ENCODE measurements around the gene REXO4.

Gene REXO4

DNA sequence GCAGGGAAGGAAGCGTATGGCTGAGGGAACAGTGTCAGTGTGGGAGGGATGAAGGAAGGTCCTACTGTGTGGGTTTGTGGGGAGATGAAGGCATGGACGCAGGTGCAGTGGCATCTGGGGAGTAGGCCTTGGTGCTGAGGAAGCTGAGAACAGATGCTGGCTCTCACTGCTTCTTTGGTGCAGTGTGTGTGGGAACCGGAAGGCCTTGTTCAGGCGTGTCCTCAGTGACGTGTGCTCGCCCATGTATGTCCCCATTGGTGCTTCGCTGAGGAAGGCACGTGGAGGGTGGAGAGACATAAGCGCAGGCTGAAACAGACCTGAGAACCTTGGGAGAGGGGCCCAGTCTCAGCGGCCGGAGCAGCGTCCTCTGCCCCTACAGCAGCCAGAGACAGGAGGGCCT is 23.1 kb upstream of the REXO4 start:
- TF ChIP-seq, protein P1, sequence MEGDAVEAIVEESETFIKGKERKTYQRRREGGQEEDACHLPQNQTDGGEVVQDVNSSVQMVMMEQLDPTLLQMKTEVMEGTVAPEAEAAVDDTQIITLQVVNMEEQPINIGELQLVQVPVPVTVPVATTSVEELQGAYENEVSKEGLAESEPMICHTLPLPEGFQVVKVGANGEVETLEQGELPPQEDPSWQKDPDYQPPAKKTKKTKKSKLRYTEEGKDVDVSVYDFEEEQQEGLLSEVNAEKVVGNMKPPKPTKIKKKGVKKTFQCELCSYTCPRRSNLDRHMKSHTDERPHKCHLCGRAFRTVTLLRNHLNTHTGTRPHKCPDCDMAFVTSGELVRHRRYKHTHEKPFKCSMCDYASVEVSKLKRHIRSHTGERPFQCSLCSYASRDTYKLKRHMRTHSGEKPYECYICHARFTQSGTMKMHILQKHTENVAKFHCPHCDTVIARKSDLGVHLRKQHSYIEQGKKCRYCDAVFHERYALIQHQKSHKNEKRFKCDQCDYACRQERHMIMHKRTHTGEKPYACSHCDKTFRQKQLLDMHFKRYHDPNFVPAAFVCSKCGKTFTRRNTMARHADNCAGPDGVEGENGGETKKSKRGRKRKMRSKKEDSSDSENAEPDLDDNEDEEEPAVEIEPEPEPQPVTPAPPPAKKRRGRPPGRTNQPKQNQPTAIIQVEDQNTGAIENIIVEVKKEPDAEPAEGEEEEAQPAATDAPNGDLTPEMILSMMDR (conservative IDR thresholded peaks at IDR 0.05; ENCODE audit: control insufficient read depth, insufficient read depth, low read depth, low read length) = no peak
- H3K4me3 ChIP-seq (ENCODE audit: control insufficient read depth, low read depth, low read length) = no peak overlapping the region
- no peak for DNase-seq (ENCODE audit: low read depth)

DNA sequence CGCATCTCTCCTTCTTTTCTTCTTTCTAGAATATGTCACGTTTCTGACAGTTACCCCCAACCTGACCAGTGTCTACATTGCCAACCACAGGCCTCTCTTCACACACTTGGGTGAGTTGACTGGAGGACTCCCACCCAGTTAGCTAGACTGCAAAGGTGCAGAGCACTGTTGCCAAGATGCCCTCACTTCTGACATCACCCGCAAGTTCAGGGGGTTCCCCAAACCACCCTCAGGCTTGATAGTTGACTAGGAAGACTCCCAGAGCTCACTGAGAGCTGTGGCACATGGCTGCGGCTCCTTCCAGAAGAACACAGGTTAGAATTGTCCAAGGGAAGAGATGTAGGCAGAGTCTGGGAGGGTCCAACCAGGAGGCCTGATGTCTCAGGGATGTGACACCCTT is 21.5 kb upstream of the REXO4 start:
- H3K4me3 ChIP-seq (ENCODE audit: control insufficient read depth, low read depth, low read length) = no peak overlapping the region
- TF ChIP-seq, protein P1 (conservative IDR thresholded peaks at IDR 0.05; ENCODE audit: control insufficient read depth, insufficient read depth, low read depth, low read length) = no peak
- DNase-seq (ENCODE audit: low read depth) = no peak

DNA sequence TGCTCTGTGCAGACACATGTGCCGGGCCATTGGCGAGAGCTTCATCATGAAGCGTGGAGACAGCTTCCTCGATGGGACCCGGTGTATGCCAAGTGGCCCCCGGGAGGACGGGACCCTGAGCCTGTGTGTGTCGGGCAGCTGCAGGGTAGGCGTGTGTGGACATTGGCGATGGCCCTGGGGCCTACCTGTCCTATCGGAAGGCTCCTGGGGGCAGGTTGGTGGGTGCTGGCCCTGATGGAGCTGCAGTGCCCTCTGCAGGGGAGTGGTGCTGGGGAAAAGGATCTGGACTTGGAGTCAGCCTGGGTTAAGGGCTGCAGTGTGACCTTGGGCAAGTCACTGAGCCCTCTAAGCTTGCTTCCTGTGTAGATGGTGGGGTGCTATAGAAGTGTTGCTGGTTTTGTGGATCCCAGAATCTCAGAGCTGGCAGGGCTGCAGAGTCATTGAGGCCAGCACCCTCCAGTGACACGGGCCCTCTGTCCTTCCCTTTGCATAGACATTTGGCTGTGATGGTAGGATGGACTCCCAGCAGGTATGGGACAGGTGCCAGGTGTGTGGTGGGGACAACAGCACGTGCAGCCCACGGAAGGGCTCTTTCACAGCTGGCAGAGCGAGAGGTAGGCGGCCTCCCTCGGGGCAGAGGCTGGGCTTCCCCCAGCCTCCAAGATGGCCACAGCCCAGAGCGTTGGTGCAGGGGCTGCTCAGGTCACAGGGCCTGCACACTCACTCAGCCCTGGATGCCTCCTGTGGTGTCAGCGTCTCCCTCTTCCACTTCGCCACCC is 20.1 kb upstream of the REXO4 start:
- no peak overlapping the region for H3K4me3 ChIP-seq (ENCODE audit: control insufficient read depth, low read depth, low read length)
- DNase-seq (ENCODE audit: low read depth) = no peak
- TF ChIP-seq, protein P1 (conservative IDR thresholded peaks at IDR 0.05; ENCODE audit: control insufficient read depth, insufficient read depth, low read depth, low read length) = peak; percentile 24

DNA sequence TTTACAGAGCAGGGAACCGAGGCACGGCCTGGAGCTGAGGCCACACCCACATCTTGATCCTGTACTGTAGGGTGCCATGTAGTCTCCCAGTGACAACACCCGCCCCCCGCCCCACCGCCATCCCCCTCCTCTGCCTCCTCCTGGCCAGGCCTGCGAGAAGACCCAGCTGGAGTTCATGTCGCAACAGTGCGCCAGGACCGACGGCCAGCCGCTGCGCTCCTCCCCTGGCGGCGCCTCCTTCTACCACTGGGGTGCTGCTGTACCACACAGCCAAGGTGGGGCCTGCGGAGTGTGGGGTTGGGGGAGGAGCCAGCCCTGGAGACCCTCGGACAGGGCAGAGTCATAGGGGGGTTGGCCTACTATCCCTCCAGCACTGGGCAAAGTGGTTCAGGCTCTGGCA is 18.9 kb upstream of the REXO4 start:
- no peak for DNase-seq (ENCODE audit: low read depth)
- H3K4me3 ChIP-seq (ENCODE audit: control insufficient read depth, low read depth, low read length) = no peak overlapping the region

DNA sequence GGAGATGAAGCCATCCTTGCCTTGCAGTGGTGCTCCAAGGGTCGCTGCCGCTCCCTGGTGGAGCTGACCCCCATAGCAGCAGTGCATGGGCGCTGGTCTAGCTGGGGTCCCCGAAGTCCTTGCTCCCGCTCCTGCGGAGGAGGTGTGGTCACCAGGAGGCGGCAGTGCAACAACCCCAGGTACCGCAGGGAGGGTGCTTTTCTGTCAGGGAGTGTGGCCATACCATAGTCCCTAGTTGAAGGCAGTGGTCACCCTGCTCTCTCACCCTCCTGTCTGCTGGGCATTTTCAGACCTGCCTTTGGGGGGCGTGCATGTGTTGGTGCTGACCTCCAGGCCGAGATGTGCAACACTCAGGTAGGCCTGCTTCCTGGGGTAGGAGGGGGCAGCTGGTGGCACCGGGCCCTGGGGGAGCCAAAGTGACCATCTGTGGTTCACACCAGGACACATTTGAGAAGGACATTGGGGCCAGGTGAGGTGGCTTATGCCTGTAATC is 15.6 kb upstream of the REXO4 start:
- H3K4me3 ChIP-seq (ENCODE audit: control insufficient read depth, low read depth, low read length) = no peak overlapping the region
- TF ChIP-seq, protein P1 (conservative IDR thresholded peaks at IDR 0.05; ENCODE audit: control insufficient read depth, insufficient read depth, low read depth, low read length) = no peak
- DNase-seq (ENCODE audit: low read depth) = no peak

More for the DNA sequence above, 18.9 kb upstream of the REXO4 start:
- TF ChIP-seq, protein P1 (conservative IDR thresholded peaks at IDR 0.05; ENCODE audit: control insufficient read depth, insufficient read depth, low read depth, low read length) = no peak

DNA sequence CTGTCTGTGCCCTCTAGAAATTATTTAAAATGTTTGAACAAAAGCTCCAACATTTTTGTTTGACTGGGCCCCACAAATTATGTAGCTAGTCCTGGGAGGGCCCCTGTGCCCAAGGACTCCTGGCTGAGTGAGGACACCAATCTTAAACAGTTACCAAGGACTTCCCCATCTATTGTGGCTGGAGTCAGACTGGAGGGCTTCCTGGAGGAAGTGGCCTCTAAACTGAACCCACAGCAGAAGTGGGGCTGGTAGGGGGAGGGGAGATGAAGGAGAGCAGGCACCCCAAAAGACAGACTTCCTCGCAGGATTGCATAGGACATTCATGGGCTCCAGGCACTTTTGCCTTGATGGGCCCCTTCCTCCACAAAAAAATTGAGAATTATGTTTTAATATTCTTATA is 12.4 kb upstream of the REXO4 start:
- H3K4me3 ChIP-seq (ENCODE audit: control insufficient read depth, low read depth, low read length) = no peak overlapping the region
- DNase-seq (ENCODE audit: low read depth) = no peak
- TF ChIP-seq, protein P1 (conservative IDR thresholded peaks at IDR 0.05; ENCODE audit: control insufficient read depth, insufficient read depth, low read depth, low read length) = no peak

All from fibroblast of mammary gland (primary cell).